A673 (cell line): ENCODE measurements around the gene RIPPLY3.

Source experiments
- CTCF ChIP-seq: fragments of 300-800, 200-600 bp; sonication (generic); conservative IDR thresholded peaks from 2 replicates; pipeline ENCODE4 v1.5.1; 2017; ENCODE audit warnings: low read depth, mild to moderate bottlenecking, antibody characterized with exemption, low read length, moderate library complexity, mixed read lengths
- EZH2 ChIP-seq: fragments of 200-600 bp; sonication (generic); IDR thresholded peaks from 2 replicates; pipeline ENCODE4 v1.6.1; 2017; ENCODE audit warnings: borderline replicate concordance, low read depth, mild to moderate bottlenecking, mixed read lengths, antibody characterized with exemption, low read length; ENCODE audit not compliant: poor library complexity, severe bottlenecking

DNA sequence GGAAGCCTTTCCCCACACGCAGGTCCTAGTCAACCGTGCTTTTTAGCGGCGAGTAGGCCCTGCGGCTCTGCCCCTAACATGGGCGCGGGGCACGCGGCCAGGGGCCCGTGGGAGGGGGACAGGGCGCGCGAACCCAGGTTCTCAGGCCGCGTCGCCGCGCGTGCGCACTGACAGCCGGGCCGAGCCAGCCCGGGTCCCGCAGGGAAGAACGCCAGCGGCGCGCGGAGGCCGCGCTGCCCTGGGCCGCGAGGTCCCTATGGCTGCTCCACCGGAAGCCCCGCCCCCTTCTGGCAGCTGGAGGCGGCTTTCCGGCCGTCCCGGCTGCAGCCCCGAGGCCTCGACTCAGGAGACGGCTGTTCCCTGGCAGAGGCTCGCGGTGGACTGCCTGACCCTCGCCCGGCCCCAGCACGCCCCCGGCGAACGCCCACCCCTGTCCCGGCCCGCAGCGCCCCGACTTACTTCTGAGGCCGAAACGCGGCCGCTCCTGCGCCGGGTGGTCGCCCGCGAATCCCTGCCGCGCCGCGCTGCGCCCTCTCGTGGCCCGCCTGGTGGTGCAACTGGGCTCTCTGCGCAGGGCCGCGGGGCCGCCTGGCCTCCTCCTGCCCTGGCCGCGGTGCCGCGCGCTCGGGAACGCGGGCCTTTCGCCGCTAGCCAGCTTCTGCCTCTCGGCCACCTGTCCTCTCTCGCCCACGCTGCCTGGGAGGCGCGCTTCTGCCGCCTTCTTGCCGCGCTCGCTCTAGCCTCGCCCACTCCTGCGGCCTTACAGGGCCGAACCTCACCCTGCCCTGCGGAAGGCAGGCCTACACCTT is 16.6 kb upstream of the RIPPLY3 start:
- peak; percentile 66 for TF ChIP-seq CTCF
- no peak for TF ChIP-seq EZH2
